ENCODE data around the gene CKAP2L. TPM values are rescaled to one million over a fixed set of nuclear protein-coding genes. Genes with fewer than 3 reads are reported as not detected.

The CKAP2L gene
- total and polyA plus RNA-seq, 10 of the 15 experiments (the other 5 are each of a cell fraction or from before 2014, with no cell fraction given) = 10.5 to 37.4 (median 20.2) TPM

- no peak; the same call in 1 of the 2 replicates for TF ChIP-seq ZBED1 (IDR thresholded peaks at IDR 0.05; ENCODE audit: borderline replicate concordance)
- no peak for TF ChIP-seq HDGF (IDR thresholded peaks at IDR 0.05)
- no peak; a peak in 1 of 4 replicates for TF ChIP-seq BHLHE40 (IDR thresholded peaks at IDR 0.05; ENCODE audit: borderline replicate concordance in 1 of 2, low read depth in 2 of 2, low read length in 1 of 2)
- no peak for TF ChIP-seq CHD2 (IDR thresholded peaks at IDR 0.05; ENCODE audit: borderline replicate concordance, low read depth, low read length)
- TF ChIP-seq SIN3A (IDR thresholded peaks at IDR 0.05; ENCODE audit: low read depth, low read length) = no peak
- TF ChIP-seq ZNF622 (IDR thresholded peaks at IDR 0.05) = no peak
- TF ChIP-seq RUNX3 (IDR thresholded peaks at IDR 0.05; ENCODE audit: low read length) = peak; percentile 40
- TF ChIP-seq RELB (IDR thresholded peaks at IDR 0.05; ENCODE audit: low read depth) = no peak
- peak; percentile 97 for TF ChIP-seq CREB1 (IDR thresholded peaks at IDR 0.05; ENCODE audit: low read depth)
- peak in 1 of 2 experiments; percentile 56; a peak in 2 of 4 replicates for TF ChIP-seq ETV6 (conservative IDR thresholded peaks at IDR 0.05 in 1 of 2, IDR thresholded peaks at IDR 0.05 in 1 of 2; ENCODE audit: borderline replicate concordance in 1 of 2, low read depth in 1 of 2)
- TF ChIP-seq EZH2 (IDR thresholded peaks at IDR 0.05; ENCODE audit: borderline replicate concordance, control insufficient read depth, low read depth, low read length) = no peak
- no peak for TF ChIP-seq KDM1A (IDR thresholded peaks at IDR 0.05; ENCODE audit: borderline replicate concordance)
- no peak for TF ChIP-seq ZNF274 (IDR thresholded peaks at IDR 0.05; ENCODE audit: insufficient read depth, insufficient read length)
- no peak for TF ChIP-seq NRF1 (conservative IDR thresholded peaks at IDR 0.05; ENCODE audit: low read depth, low read length)
- no peak for TF ChIP-seq FOS (IDR thresholded peaks at IDR 0.05; ENCODE audit: borderline replicate concordance, extremely low read depth, insufficient read length)
- TF ChIP-seq RBBP5 (conservative IDR thresholded peaks at IDR 0.05) = no peak
- no peak for TF ChIP-seq KAT2A (conservative IDR thresholded peaks at IDR 0.05; ENCODE audit: control insufficient read depth, low read depth, low read length)
- TF ChIP-seq RB1 (IDR thresholded peaks at IDR 0.05; ENCODE audit: borderline replicate concordance) = no peak
- peak; percentile 82 for TF ChIP-seq RAD51 (IDR thresholded peaks at IDR 0.05)
- TF ChIP-seq TCF7 (IDR thresholded peaks at IDR 0.05; ENCODE audit: borderline replicate concordance) = no peak
- TF ChIP-seq WRNIP1 (IDR thresholded peaks at IDR 0.05; ENCODE audit: borderline replicate concordance, low read depth, low read length) = no peak
- TF ChIP-seq ZNF24 (IDR thresholded peaks at IDR 0.05) = no peak
- TF ChIP-seq SMARCA5 (IDR thresholded peaks at IDR 0.05) = no peak
- no peak for TF ChIP-seq RCOR1 (conservative IDR thresholded peaks at IDR 0.05; ENCODE audit: low read depth, low read length)
- no peak for TF ChIP-seq IKZF2 (IDR thresholded peaks at IDR 0.05)
- TF ChIP-seq ZBTB40 (IDR thresholded peaks at IDR 0.05; ENCODE audit: borderline replicate concordance) = no peak
- TF ChIP-seq ZNF207 (IDR thresholded peaks at IDR 0.05; ENCODE audit: borderline replicate concordance) = no peak
Measured at GRCh38 chr2:112794131-112794733, 29.8 kb upstream of the CKAP2L start (continued).
